Mesodermal cell (in vitro differentiated cells): Measurements from ENCODE around the gene DST.
"Not testable (repeated sequence)": the region's sequence is repeated elsewhere in the genome, so short reads cannot be mapped to it uniquely, and the experiment has no call there.

Experiments
- H3K27ac ChIP-seq: 2 replicates; pipeline ENCODE4 v1.7.0; 2013; ENCODE audit warnings: mild to moderate bottlenecking, low read depth, low read length, moderate library complexity; ENCODE audit not compliant: severe bottlenecking
- H3K36me3 ChIP-seq: 2 replicates; pipeline ENCODE4 v1.7.1; 2013; ENCODE audit warnings: mild to moderate bottlenecking, low read length, moderate library complexity; ENCODE audit not compliant: control insufficient read depth, insufficient read depth
- H3K4me1 ChIP-seq: one replicate; pipeline ENCODE4 v1.7.1; 2013; ENCODE audit warnings: mild to moderate bottlenecking, low read length; ENCODE audit not compliant: insufficient read depth, control insufficient read depth, poor library complexity, severe bottlenecking
- H3K4me3 ChIP-seq: 2 replicates; pipeline ENCODE4 v1.7.0; 2013; ENCODE audit warnings: low read length, control low read depth, mild to moderate bottlenecking; ENCODE audit not compliant: insufficient read depth, poor library complexity, severe bottlenecking; ENCODE audit errors: extremely low read depth
- H3K9me3 ChIP-seq: 2 replicates; pipeline ENCODE4 v1.7.1; 2013; ENCODE audit warnings: mild to moderate bottlenecking, low read length, moderate library complexity; ENCODE audit not compliant: control insufficient read depth
- WGBS, 2 experiments: methylation state at CpG; one replicate each; pipeline ENCODE4 v1.1.5; 2013; ENCODE audit warnings: missing lambda C conversion rate in 2 of 2; ENCODE audit not compliant: insufficient coverage in 2 of 2; 5-methylcytosine and 5-hydroxymethylcytosine counted together

DST gene

DNA sequence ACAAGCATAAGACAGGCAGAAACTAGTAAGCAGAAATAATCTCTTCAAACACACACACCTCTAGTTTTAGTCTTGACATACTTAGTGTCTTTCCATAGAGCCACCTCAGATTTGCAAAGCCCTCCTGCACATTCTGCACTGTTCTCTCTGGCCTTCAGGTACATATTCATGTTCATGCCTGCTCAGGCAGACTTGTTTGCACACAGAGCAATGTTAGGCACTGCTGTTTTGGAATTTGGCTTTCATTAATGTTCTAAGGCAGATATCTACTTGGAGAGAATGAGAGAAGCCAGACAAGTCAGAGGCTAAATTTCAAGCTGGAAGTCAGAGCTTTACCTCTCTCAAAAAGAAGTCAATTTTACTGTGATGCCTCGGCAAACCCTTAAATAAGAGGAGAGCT is 21.3 kb upstream of the DST start:
- H3K4me1 ChIP-seq, result peaks cover 10% of the 10 kb centered on the region
- no peak overlapping the region for H3K27ac ChIP-seq
- no peaks in the 10 kb centered on the region for H3K36me3 ChIP-seq
- 67 to 85% methylated on average over 1 of the region's 1 CpG for WGBS, 2 experiments
- H3K4me3 ChIP-seq, result no peak overlapping the region
- no peaks in the 10 kb centered on the region for H3K9me3 ChIP-seq

DNA sequence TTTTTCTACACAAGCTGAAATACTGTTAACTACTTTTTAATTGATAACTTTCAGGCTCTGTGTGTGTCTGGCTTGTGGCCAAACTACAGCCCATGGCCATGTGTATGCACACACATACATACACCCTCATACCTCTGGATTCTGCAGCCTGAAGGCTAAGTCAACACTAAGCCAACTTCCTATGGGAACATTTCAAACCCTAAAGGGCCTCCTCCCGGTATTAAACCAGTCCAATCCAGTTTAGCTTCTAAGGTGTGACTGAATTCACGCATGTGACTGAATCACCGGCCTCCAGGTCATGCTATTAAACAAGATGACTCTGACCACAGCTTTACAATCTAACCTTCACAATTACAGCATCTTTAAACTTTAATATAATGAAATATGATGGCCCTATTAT is 20.7 kb upstream of the DST start:
- Histone ChIP-seq H3K9me3 (no peaks in the 10 kb centered on the region), H3K27ac (no peak overlapping the region), H3K36me3 (no peaks in the 10 kb centered on the region), H3K4me1 (peaks cover 10% of the 10 kb centered on the region), H3K4me3 (no peak overlapping the region)
- 89% methylated on average over 2 of the region's 3 CpGs; no CpG with 5 or more reads in 1 of the 2 experiments for WGBS, 2 experiments

DNA sequence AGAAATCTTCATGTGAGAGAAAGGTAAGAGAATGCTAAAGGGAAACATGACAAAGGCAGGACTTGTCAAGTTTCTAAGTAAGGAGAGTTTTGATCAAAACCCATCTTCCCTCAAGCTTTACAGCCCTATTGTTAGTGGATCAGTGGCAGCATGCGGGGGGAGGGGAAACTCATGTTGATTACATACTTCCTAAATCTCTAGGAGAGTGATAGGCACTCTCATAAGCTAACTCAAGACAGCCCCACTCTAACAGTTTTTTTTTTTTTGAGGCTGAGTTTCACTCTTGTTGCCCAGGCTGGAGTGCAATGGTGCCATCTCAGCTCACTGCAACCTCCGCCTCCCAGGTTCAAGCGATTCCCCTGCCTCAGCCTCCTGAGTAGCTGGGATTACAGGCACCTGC is 18.6 kb upstream of the DST start:
- not testable (repeated sequence) for H3K27ac ChIP-seq, H3K4me1 ChIP-seq, H3K4me3 ChIP-seq, H3K9me3 ChIP-seq, H3K36me3 ChIP-seq
- 60 to 77% methylated on average over 1 to 2 of the region's 3 CpGs for WGBS, 2 experiments

DNA sequence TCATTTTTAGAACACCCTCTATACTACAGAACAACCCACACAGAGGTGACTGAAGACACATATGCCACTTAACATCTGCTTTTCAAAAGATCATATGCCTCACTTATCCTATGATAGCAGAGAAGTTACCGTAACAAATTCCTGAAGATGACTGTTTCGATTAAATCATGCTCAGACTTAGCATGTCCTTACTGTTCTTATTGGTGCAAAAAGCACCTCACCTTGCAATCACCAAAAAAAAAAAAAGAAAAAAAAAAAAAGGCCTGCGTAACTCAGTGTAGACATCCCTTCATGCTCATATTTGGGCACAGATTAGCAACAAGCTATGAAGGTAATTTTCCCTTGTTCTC is 17.7 kb upstream of the DST start:
- no peak overlapping the region for H3K4me3 ChIP-seq
- H3K27ac ChIP-seq, result no peak overlapping the region
- no peaks in the 10 kb centered on the region for H3K9me3 ChIP-seq
- H3K36me3 ChIP-seq, result no peaks in the 10 kb centered on the region
- H3K4me1 ChIP-seq, result peaks cover 10% of the 10 kb centered on the region
- 94 to 100% methylated on average over 2 of the region's 3 CpGs for WGBS, 2 experiments

DNA sequence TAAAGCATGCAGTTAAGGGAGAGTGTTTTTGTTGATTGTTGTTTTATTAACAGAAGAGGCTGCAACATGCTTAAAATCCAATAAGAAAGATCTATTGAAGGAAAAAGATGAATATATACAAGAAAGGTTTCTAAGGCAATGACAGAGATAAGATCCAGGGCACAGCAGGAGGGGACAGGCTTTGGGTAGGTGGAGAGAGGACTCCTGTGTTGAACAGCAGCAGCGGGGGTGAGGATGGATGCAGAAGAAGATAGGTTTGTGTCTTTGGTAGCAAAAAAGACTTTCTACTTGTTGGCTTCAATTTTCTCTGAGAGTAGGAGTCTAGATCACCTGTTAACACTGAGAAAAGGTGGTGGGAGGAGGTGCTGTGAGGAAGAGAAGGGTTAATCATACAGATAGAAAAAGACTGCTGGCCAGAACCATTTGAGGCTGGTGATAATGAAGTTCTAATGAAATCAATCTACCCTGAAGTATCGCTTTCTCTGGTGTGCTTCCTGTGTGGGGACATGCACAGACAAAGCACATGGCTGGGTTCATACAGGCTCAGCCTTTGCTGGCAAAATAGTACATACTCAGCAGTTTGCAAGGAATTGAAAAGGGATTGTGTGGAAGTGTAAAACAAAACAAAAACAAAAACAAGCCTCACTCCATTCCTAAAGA is 17.2 kb upstream of the DST start:
- H3K36me3 ChIP-seq, result no peaks in the 10 kb centered on the region
- 75 to 78% methylated on average over 1 to 2 of the region's 2 CpGs for WGBS, 2 experiments
- no peaks in the 10 kb centered on the region for H3K9me3 ChIP-seq
- no peak overlapping the region for H3K4me3 ChIP-seq
- H3K4me1 ChIP-seq, result peaks cover 10% of the 10 kb centered on the region
- H3K27ac ChIP-seq, result no peak overlapping the region

DNA sequence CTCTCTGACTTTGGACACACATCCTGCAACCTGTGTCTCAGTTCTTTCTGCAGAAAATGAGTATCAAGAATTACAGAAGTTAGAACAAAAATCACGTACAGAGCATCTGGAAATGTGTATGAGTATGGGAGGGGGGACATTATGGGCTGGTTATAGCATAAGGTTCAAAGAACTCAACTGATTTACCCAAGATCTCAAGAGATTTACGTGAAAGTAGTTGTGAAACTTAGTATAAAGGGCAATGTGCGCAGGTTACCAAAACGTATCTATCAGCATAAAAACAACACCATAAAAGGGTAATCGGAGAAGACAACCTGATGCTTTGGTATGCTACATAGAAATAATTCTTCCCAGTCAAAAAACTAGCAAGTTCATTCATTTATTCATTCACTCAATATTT is 15.6 kb upstream of the DST start:
- 97% methylated on average over 4 of the region's 5 CpGs; no CpG with 5 or more reads in 1 of the 2 experiments for WGBS, 2 experiments
- Histone ChIP-seq H3K27ac (no peak overlapping the region), H3K4me1 (peaks cover 10% of the 10 kb centered on the region), H3K9me3 (no peaks in the 10 kb centered on the region), H3K36me3 (no peaks in the 10 kb centered on the region), H3K4me3 (no peak overlapping the region)

DNA sequence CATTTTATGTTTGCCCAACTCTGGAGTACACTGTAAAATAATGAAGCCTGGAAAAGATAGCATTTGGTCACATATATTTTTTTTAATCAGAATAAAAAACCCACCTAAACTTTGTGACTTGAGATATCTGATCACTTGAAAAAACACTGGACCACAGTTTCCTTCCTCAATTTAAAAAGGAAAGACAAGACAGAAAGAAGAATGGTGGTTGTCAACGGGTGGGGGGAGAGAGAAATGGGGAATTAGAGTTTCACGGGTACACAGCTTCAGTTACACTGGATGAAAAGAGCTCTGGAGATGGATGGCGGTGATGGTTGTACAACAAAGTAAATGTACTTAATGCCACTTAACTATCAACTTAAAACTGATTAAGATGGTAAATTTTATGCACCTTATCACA is 14.7 kb upstream of the DST start:
- Histone ChIP-seq H3K36me3 (no peaks in the 10 kb centered on the region), H3K9me3 (no peaks in the 10 kb centered on the region), H3K27ac (no peak overlapping the region), H3K4me1 (peaks cover 10% of the 10 kb centered on the region), H3K4me3 (no peak overlapping the region)
- 100% methylated on average over 2 of the region's 3 CpGs; no CpG with 5 or more reads in 1 of the 2 experiments for WGBS, 2 experiments

DNA sequence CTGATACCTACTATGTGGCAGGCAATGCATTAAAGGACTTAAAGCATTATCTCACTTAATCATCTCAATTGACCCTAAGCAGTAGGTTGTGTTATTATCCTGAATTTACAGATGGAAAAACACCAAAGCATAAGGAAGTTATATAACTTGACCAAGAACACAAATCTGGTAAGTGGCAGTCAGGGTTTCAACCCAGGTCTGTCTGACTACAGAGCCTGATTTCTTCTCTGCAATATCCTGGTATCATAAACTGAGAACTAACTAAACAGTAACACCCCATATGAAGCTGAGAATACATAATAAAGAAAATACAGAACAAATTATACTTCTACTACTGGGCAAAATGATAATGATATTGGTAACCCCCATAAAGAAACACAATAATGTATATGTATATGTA is 13.8 kb upstream of the DST start:
- peaks cover 12% of the 10 kb centered on the region for H3K4me1 ChIP-seq
- no peaks in the 10 kb centered on the region for H3K36me3 ChIP-seq
- no peaks in the 10 kb centered on the region for H3K9me3 ChIP-seq
- no peak overlapping the region for H3K4me3 ChIP-seq
- no peak overlapping the region for H3K27ac ChIP-seq

DNA sequence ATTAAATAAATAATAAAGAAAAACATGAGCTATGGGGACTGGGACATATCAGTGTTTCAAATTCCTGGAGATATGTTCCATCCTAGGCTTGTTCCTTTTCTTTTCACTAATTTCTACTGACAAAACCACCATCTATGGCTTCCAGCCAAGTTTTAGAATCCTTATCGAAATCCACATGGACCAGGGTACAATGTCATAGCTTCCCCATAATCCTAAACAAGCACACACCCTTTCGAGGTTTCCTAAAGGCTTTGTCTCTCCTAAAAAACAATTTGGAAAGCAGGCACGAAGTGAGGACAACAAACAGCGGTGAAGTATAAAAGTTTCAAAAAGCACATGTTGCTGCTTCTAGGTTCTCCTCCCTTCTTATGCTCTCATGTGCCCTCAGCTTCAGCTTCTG is 13.3 kb upstream of the DST start:
- Histone ChIP-seq H3K36me3 (no peaks in the 10 kb centered on the region), H3K27ac (no peak overlapping the region), H3K4me1 (peaks cover 12% of the 10 kb centered on the region), H3K9me3 (no peaks in the 10 kb centered on the region), H3K4me3 (no peak overlapping the region)
- WGBS, 2 experiments, result 76 to 100% methylated on average over 3 to 4 of the region's 4 CpGs

DNA sequence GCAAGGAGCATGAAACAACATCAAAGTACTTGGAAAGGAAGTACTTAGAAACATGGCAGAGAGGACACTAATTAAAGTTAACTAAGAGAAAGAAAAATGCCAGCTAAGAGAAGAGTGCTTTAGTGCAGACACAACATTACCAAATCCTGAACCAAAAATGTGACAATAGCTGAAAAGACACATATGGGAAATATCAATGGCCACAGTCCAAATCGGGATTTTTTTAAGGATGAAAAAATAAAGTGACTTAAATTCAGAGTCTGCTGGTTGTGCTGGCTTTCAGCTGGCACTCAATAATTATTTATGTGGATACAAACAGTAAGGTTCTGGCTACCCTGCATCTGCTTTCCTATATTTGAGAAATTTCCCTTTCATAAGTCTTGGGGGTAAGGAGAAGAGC is 12.6 kb upstream of the DST start:
- no peak overlapping the region for H3K27ac ChIP-seq
- H3K4me3 ChIP-seq, result no peak overlapping the region
- H3K4me1 ChIP-seq, result peaks cover 9% of the 10 kb centered on the region
- WGBS, 2 experiments, result 100% methylated on average over 1 of the region's 1 CpG; no CpG with 5 or more reads in 1 of the 2 experiments
- H3K9me3 ChIP-seq, result no peaks in the 10 kb centered on the region
- no peaks in the 10 kb centered on the region for H3K36me3 ChIP-seq

DNA sequence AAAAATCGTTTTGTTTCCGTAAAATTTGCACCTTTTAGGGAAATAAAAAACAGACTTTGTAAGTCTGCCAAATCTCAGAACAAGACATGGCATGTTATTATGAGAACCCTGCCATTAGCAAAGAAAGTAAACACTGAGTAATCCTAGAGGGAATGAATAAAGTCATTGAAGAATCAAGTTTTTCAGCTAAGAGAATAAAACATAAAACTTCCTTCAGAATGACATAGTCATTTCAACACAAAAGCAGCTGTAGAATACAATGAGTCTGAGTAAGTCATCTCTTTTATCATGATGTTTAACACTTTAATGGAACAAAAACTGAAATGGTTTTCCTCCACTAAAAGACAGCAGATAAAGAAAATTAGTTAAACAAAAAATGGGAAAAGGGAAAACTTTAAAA is 10.3 kb upstream of the DST start:
- 86% methylated on average over 2 of the region's 2 CpGs; no CpG with 5 or more reads in 1 of the 2 experiments for WGBS, 2 experiments
- Histone ChIP-seq H3K9me3 (no peaks in the 10 kb centered on the region), H3K36me3 (peaks cover 9% of the 10 kb centered on the region), H3K27ac (no peak overlapping the region), H3K4me3 (no peak overlapping the region), H3K4me1 (peaks cover 10% of the 10 kb centered on the region)
